ENCODE data around the gene ATP10A. TPM values are rescaled to one million over a fixed set of nuclear protein-coding genes. Genes with fewer than 3 reads are reported as not detected.
"Not testable (repeated sequence)": the region's sequence is repeated elsewhere in the genome, so short reads cannot be mapped to it uniquely, and the experiment has no call there.

The ATP10A gene
- total RNA-seq, 1 experiment from 2014 or later = 0.02 TPM

DNA sequence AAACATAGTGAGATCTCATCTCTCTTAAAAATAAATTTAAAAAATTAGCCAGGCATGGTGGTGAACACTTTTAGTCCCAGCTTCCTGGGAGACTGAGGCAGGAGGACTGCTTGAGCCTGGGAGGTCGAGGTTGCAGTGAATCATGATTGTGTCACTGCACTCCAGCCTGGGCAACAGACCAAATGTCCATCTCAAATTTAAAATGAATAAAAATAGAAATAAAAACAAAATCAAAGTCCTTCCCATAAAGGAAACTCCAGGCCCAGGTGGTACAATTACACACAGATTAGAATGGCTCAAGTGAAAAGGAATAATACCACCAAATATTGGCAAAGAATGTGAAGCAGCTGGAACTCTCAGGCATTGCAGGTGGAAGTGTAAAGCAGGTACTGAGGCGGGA, 19.3 kb upstream of the ATP10A start (continued):
- TF ChIP-seq CBX3 (IDR thresholded peaks at IDR 0.05; ENCODE audit: low read depth) = no peak
- TF ChIP-seq YY1 (IDR thresholded peaks at IDR 0.05; ENCODE audit: extremely low read depth, insufficient replicate concordance, low read depth, low read length) = no peak
- TF ChIP-seq SIN3A (IDR thresholded peaks at IDR 0.05; ENCODE audit: low read depth) = no peak
- TF ChIP-seq EZH2phosphoT487 (IDR thresholded peaks at IDR 0.05; ENCODE audit: borderline replicate concordance) = no peak
- TF ChIP-seq, protein P1, sequence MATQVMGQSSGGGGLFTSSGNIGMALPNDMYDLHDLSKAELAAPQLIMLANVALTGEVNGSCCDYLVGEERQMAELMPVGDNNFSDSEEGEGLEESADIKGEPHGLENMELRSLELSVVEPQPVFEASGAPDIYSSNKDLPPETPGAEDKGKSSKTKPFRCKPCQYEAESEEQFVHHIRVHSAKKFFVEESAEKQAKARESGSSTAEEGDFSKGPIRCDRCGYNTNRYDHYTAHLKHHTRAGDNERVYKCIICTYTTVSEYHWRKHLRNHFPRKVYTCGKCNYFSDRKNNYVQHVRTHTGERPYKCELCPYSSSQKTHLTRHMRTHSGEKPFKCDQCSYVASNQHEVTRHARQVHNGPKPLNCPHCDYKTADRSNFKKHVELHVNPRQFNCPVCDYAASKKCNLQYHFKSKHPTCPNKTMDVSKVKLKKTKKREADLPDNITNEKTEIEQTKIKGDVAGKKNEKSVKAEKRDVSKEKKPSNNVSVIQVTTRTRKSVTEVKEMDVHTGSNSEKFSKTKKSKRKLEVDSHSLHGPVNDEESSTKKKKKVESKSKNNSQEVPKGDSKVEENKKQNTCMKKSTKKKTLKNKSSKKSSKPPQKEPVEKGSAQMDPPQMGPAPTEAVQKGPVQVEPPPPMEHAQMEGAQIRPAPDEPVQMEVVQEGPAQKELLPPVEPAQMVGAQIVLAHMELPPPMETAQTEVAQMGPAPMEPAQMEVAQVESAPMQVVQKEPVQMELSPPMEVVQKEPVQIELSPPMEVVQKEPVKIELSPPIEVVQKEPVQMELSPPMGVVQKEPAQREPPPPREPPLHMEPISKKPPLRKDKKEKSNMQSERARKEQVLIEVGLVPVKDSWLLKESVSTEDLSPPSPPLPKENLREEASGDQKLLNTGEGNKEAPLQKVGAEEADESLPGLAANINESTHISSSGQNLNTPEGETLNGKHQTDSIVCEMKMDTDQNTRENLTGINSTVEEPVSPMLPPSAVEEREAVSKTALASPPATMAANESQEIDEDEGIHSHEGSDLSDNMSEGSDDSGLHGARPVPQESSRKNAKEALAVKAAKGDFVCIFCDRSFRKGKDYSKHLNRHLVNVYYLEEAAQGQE (IDR thresholded peaks at IDR 0.05; ENCODE audit: low read depth) = no peak

DNA sequence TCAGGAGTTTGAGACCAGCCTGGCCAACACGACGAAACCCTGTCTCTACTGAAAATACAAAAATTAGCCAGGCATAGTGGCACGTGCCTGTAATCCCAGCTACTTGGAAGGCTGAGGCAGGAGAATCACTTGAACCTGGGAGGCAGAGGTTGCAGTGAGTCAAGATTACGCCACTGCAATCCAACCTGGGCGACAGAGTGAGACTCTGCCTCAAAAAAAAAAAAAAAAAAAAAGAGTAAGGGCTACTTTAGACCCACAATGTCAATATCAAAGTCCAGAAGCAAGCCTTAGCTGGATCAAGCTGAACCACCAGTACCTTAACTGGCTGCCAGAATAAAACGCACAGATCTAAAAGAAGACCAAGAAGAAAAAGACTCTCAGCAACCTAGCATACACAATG, 17.8 kb upstream of the ATP10A start:
- intact Hi-C loops (cut with micrococcal nuclease); RAD21 ChIA-PET (ENCODE audit: low non-redundant PET in 1 of 2, low total read pairs in 2 of 2, uncharacterized antibody in 2 of 2, unreplicated experiment in 2 of 2); CTCF ChIA-PET: not testable (repeated sequence)

More for the DNA sequence above, 17.8 kb upstream of the ATP10A start:
- H3K9me2 ChIP-seq (ENCODE audit: insufficient read depth); H3K4me1 ChIP-seq (ENCODE audit: control insufficient read depth in 1 of 2, insufficient read depth in 2 of 2, low read length in 2 of 2); H4K20me1 ChIP-seq (ENCODE audit: insufficient read depth); H3K36me3 ChIP-seq (ENCODE audit: control insufficient read depth in 1 of 2, insufficient read depth in 2 of 2, low read length in 2 of 2); H3K4me3 ChIP-seq (replicated peaks in 1 of 2; ENCODE audit: low read depth in 1 of 2, low read length in 2 of 2); H3K9ac ChIP-seq (ENCODE audit: low read length); BruUV-seq (replicated peaks); H3K27ac ChIP-seq (ENCODE audit: low read depth, low read length); H3K27me3 ChIP-seq (ENCODE audit: insufficient read depth, low read length); ATAC-seq; POLR2A ChIA-PET; H3K79me2 ChIP-seq (ENCODE audit: insufficient read depth, low read length); H3K4me2 ChIP-seq (ENCODE audit: low read length); H2AFZ ChIP-seq (ENCODE audit: low read depth, low read length, poor library complexity, severe bottlenecking); DNase-seq (ENCODE audit: low read depth, low spot score): not testable (repeated sequence)
- H3K9me3 ChIP-seq (ENCODE audit: control insufficient read depth in 1 of 2, insufficient read depth in 1 of 2, low read depth in 1 of 2, low read length in 2 of 2) = peaks cover 3 to 10% of the 10 kb centered on the region in 2 experiments; a peak in 2 of 4 replicates
